ENCODE measurements around the gene OLIG1.

- TF ChIP-seq EZH2 (IDR thresholded peaks at IDR 0.05) = peak; percentile 2
- TF ChIP-seq, protein P1, sequence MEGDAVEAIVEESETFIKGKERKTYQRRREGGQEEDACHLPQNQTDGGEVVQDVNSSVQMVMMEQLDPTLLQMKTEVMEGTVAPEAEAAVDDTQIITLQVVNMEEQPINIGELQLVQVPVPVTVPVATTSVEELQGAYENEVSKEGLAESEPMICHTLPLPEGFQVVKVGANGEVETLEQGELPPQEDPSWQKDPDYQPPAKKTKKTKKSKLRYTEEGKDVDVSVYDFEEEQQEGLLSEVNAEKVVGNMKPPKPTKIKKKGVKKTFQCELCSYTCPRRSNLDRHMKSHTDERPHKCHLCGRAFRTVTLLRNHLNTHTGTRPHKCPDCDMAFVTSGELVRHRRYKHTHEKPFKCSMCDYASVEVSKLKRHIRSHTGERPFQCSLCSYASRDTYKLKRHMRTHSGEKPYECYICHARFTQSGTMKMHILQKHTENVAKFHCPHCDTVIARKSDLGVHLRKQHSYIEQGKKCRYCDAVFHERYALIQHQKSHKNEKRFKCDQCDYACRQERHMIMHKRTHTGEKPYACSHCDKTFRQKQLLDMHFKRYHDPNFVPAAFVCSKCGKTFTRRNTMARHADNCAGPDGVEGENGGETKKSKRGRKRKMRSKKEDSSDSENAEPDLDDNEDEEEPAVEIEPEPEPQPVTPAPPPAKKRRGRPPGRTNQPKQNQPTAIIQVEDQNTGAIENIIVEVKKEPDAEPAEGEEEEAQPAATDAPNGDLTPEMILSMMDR (IDR thresholded peaks at IDR 0.05) = no peak
- no peak for TF ChIP-seq EZH2phosphoT487 (IDR thresholded peaks at IDR 0.05)
Measured at GRCh38 chr21:33075128-33075527, 5.2 kb downstream of the OLIG1 start.
